GM12878 (cell line): Measurements from ENCODE around the gene HMCN2. TPM values are rescaled to one million over a fixed set of nuclear protein-coding genes. Genes with fewer than 3 reads are reported as not detected.

ENCODE experiments used
- E2F8 ChIP-seq: fragments of 450-650 bp; IDR thresholded peaks from 2 replicates; pipeline ENCODE4 v1.6.1; 2018; ENCODE audit warnings: mild to moderate bottlenecking, low read depth, moderate library complexity; ENCODE audit not compliant: partially characterized antibody
- HDAC2 ChIP-seq: fragments of 200-600 bp; sonication (generic); IDR thresholded peaks from 2 replicates; pipeline ENCODE4 v1.6.1; 2017
- MYC ChIP-seq: IDR thresholded peaks from 2 replicates; pipeline ENCODE4 v1.6.1; 2011; ENCODE audit warnings: mild to moderate bottlenecking, low read length, moderate library complexity, inconsistent platforms; ENCODE audit not compliant: insufficient read depth, insufficient replicate concordance, insufficient read length, severe bottlenecking
- PML ChIP-seq: IDR thresholded peaks from 2 replicates; pipeline ENCODE4 v1.6.1; 2012; ENCODE audit warnings: low read length, inconsistent platforms
- RAD51 ChIP-seq: fragments of 450-650 bp; IDR thresholded peaks from 2 replicates; pipeline ENCODE4 v1.6.1; 2016; ENCODE audit warnings: moderate library complexity, mild to moderate bottlenecking, inconsistent platforms
- WRNIP1 ChIP-seq: IDR thresholded peaks from 2 replicates; pipeline ENCODE4 v1.6.1; 2011; ENCODE audit warnings: low read depth, low read length, improper control_type of control experiment, borderline replicate concordance
- polyA plus RNA-seq, 11 experiments: library from polyadenylated mRNA; depleted of rRNA in 4 of 11; unstranded in 6 of 11; stranded (reverse) in 5 of 11; fragments of >200 nt; fragmentation: Nextera tagmentation in 4 of 11; fragmentation: Illumina TruSeq in 1 of 11; extraction: Ambion mirVana in 4 of 11; extraction: Trizol in 1 of 11; gene quantifications; 1 replicate in 1 of 11; 2 replicates in 10 of 11; pipeline versions ENCODE4 v1.2.1 to v1.2.3, GENCODE V29; 2011 to 2016; ENCODE audit warnings: inconsistent platforms in 2 of 11, missing spikeins in 2 of 11, low read depth in 1 of 11
- total RNA-seq, 4 experiments: library from RNA; depleted of rRNA in 3 of 4; stranded (reverse); fragments of >200 nt in 3 of 4; fragmentation: Illumina TruSeq in 1 of 4; extraction: Trizol in 1 of 4; gene quantifications; 2 replicates each; pipeline versions ENCODE4 v1.2.1 to v1.2.3, GENCODE V29; 2013 to 2021
- TF ChIP-seq, protein P1 (sequence below): fragments of 450-650 bp; IDR thresholded peaks from 2 replicates; pipeline ENCODE4 v1.6.1; 2017; ENCODE audit warnings: mild to moderate bottlenecking, moderate library complexity
- TF ChIP-seq, protein P2 (sequence below): IDR thresholded peaks from 2 replicates; pipeline ENCODE4 v1.6.1; 2012; ENCODE audit warnings: low read depth, low read length, improper control_type of control experiment

HMCN2 gene
- total and polyA plus RNA-seq, 10 of the 15 experiments (the other 5 are each of a cell fraction or from before 2014, with no cell fraction given) = 0.04 TPM; not detected in 9

GRCh38 chr9:130451004-130451390 is 185.4 kb downstream of the HMCN2 start (continued):
- TF ChIP-seq E2F8 = no peak
- TF ChIP-seq MYC = no peak
- no peak for TF ChIP-seq RAD51
- no peak for TF ChIP-seq WRNIP1
- TF ChIP-seq HDAC2 = no peak
- no peak for TF ChIP-seq PML
- TF ChIP-seq, protein P1, sequence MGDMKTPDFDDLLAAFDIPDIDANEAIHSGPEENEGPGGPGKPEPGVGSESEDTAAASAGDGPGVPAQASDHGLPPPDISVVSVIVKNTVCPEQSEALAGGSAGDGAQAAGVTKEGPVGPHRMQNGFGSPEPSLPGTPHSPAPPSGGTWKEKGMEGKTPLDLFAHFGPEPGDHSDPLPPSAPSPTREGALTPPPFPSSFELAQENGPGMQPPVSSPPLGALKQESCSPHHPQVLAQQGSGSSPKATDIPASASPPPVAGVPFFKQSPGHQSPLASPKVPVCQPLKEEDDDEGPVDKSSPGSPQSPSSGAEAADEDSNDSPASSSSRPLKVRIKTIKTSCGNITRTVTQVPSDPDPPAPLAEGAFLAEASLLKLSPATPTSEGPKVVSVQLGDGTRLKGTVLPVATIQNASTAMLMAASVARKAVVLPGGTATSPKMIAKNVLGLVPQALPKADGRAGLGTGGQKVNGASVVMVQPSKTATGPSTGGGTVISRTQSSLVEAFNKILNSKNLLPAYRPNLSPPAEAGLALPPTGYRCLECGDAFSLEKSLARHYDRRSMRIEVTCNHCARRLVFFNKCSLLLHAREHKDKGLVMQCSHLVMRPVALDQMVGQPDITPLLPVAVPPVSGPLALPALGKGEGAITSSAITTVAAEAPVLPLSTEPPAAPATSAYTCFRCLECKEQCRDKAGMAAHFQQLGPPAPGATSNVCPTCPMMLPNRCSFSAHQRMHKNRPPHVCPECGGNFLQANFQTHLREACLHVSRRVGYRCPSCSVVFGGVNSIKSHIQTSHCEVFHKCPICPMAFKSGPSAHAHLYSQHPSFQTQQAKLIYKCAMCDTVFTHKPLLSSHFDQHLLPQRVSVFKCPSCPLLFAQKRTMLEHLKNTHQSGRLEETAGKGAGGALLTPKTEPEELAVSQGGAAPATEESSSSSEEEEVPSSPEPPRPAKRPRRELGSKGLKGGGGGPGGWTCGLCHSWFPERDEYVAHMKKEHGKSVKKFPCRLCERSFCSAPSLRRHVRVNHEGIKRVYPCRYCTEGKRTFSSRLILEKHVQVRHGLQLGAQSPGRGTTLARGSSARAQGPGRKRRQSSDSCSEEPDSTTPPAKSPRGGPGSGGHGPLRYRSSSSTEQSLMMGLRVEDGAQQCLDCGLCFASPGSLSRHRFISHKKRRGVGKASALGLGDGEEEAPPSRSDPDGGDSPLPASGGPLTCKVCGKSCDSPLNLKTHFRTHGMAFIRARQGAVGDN = no peak
- TF ChIP-seq, protein P2, sequence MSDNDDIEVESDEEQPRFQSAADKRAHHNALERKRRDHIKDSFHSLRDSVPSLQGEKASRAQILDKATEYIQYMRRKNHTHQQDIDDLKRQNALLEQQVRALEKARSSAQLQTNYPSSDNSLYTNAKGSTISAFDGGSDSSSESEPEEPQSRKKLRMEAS = no peak
- TF ChIP-seq, all 136 proteins: peak for 0
